Measurements from ENCODE around the gene SOX9. TPM values are rescaled to one million over a fixed set of nuclear protein-coding genes. Genes with fewer than 3 reads are reported as not detected.

The SOX9 gene
- total RNA-seq, 1 experiment from 2014 or later, result 0.38 TPM

DNA sequence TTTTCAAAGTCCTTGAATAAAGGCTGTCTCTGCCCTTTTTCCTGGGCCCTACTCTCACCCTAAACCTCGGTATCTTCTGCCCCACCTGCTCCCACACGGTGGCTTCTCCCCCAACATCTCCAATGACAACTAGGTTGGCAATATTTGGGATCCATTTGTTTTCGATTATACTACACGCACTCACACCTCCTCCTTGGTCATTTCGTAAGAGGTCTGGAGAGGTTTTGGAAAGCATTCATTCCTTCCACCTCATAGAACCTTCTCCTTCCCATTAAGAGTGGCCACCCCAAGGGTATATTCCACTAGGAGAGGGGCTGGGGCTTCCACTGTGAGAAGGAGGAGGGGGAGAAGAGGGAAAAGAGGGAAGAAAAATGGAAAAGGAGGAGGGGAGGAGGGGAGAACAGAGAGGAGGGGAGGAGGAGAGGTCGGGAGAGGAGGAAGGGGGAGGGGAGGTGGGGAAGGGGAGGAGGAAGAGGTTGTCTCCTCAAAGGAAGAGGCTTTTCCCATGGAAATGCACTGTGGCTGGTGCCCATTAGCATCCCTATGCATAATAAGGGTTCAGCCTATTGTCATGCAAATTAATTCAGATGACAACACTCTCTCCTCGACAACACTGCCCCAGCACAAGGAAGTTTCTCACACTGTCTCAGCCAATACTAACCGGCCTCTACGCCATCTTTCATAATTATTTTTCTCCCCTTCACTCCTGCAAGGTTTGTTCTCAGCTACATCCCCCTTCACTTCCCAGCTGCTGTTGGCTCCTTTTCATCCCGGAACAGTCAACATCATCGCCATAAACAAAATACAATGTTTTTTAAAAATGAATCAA, 30.0 kb downstream of the SOX9 start:
- H3K36me3 ChIP-seq (replicated peaks; ENCODE audit: control insufficient read depth, insufficient read depth, low read length), result no peaks in the 10 kb centered on the region
- H3K4me3 ChIP-seq (ENCODE audit: insufficient read depth, low read depth, low read length), result no peak overlapping the region
- no peaks in the 10 kb centered on the region for H3K27me3 ChIP-seq (ENCODE audit: control insufficient read depth, insufficient read depth, low read length)
- DNase-seq, result peak; percentile 83

GRCh38 chr17:72151565-72152386, 31.0 kb downstream of the SOX9 start:
- H3K27me3 ChIP-seq (ENCODE audit: control insufficient read depth, insufficient read depth, low read length), result no peaks in the 10 kb centered on the region
- no peak overlapping the region for H3K4me3 ChIP-seq (ENCODE audit: insufficient read depth, low read depth, low read length)
- no peaks in the 10 kb centered on the region for H3K36me3 ChIP-seq (replicated peaks; ENCODE audit: control insufficient read depth, insufficient read depth, low read length)
- DNase-seq, result peak; percentile 38

GRCh38 chr17:72152387-72152929, 31.6 kb downstream of the SOX9 start:
- Histone ChIP-seq H3K36me3 (replicated peaks; ENCODE audit: control insufficient read depth, insufficient read depth, low read length) (no peaks in the 10 kb centered on the region), H3K27me3 (ENCODE audit: control insufficient read depth, insufficient read depth, low read length) (no peaks in the 10 kb centered on the region), H3K4me3 (ENCODE audit: insufficient read depth, low read depth, low read length) (no peak overlapping the region)
- no peak for DNase-seq

- no peak overlapping the region for H3K4me3 ChIP-seq (ENCODE audit: insufficient read depth, low read depth, low read length)
- no peaks in the 10 kb centered on the region for H3K27me3 ChIP-seq (ENCODE audit: control insufficient read depth, insufficient read depth, low read length)
- no peaks in the 10 kb centered on the region for H3K36me3 ChIP-seq (replicated peaks; ENCODE audit: control insufficient read depth, insufficient read depth, low read length)
- no peak for DNase-seq
Measured at GRCh38 chr17:72158895-72159885, 38.4 kb downstream of the SOX9 start.

DNA sequence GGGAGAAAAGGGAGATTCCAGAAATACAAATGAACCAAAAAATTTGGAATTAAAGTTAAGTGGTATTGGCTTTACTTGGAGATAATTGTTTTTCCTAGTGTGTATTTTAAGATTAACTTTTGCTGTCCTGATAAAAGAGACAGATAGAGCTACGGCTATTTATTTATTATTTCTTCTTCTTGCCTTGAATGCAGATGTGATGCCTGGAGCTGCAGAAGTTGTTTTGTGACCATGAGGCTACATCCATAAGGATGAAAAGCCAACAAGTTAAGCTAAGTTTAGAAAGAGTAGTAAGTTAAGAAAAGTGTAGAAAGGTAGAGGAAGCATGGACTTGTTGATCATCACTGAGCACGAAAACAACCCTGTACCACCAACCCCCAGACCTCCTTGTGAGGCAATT, 41.7 kb downstream of the SOX9 start:
- DNase-seq, result no peak
- Histone ChIP-seq H3K4me3 (ENCODE audit: insufficient read depth, low read depth, low read length) (no peak overlapping the region), H3K36me3 (replicated peaks; ENCODE audit: control insufficient read depth, insufficient read depth, low read length) (no peaks in the 10 kb centered on the region), H3K27me3 (ENCODE audit: control insufficient read depth, insufficient read depth, low read length) (no peaks in the 10 kb centered on the region)

GRCh38 chr17:72163474-72163873, 42.7 kb downstream of the SOX9 start:
- no peak for DNase-seq
- no peaks in the 10 kb centered on the region for H3K27me3 ChIP-seq (ENCODE audit: control insufficient read depth, insufficient read depth, low read length)
- H3K4me3 ChIP-seq (ENCODE audit: insufficient read depth, low read depth, low read length), result no peak overlapping the region
- no peaks in the 10 kb centered on the region for H3K36me3 ChIP-seq (replicated peaks; ENCODE audit: control insufficient read depth, insufficient read depth, low read length)

DNA sequence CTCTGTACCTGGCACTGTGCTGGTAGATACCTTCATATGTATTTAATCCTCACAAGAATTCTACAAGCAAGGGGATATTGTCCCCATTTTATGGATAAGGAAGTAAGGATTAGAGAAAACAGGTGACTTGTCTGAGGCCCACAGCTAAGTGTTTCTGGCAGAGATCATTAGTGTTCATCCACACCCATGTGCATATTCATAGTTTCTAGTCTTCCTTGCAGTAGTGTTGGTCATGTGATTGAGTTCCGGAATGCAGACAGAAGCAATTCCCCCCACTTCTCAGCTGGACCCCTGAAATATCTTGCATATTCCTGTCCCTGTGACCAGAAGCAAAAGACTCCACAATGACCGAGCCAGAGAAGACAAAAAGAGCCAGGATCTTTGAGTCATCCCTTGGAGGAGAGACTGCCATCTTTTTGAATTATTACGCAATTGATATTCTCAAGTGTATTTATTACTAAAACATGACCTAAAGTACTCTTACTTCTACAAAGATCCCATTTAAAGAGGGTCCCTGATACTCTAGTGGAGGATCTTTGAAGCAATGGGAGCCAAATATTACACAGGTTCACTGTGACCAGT, 43.4 kb downstream of the SOX9 start:
- Histone ChIP-seq H3K27me3 (ENCODE audit: control insufficient read depth, insufficient read depth, low read length) (no peaks in the 10 kb centered on the region; the same call in 1 of the 2 replicates), H3K36me3 (replicated peaks; ENCODE audit: control insufficient read depth, insufficient read depth, low read length) (no peaks in the 10 kb centered on the region), H3K4me3 (ENCODE audit: insufficient read depth, low read depth, low read length) (no peak overlapping the region)
- DNase-seq, result no peak

GRCh38 chr17:72165192-72165866, 44.5 kb downstream of the SOX9 start:
- no peaks in the 10 kb centered on the region; the same call in 1 of the 2 replicates for H3K27me3 ChIP-seq (ENCODE audit: control insufficient read depth, insufficient read depth, low read length)
- no peaks in the 10 kb centered on the region for H3K36me3 ChIP-seq (replicated peaks; ENCODE audit: control insufficient read depth, insufficient read depth, low read length)
- DNase-seq, result peak; percentile 29
- no peak overlapping the region for H3K4me3 ChIP-seq (ENCODE audit: insufficient read depth, low read depth, low read length)

GRCh38 chr17:72165867-72166439, 45.1 kb downstream of the SOX9 start:
- H3K27me3 ChIP-seq (ENCODE audit: control insufficient read depth, insufficient read depth, low read length), result no peaks in the 10 kb centered on the region; the same call in 1 of the 2 replicates
- H3K4me3 ChIP-seq (ENCODE audit: insufficient read depth, low read depth, low read length), result no peak overlapping the region
- DNase-seq, result no peak
- no peaks in the 10 kb centered on the region for H3K36me3 ChIP-seq (replicated peaks; ENCODE audit: control insufficient read depth, insufficient read depth, low read length)

DNA sequence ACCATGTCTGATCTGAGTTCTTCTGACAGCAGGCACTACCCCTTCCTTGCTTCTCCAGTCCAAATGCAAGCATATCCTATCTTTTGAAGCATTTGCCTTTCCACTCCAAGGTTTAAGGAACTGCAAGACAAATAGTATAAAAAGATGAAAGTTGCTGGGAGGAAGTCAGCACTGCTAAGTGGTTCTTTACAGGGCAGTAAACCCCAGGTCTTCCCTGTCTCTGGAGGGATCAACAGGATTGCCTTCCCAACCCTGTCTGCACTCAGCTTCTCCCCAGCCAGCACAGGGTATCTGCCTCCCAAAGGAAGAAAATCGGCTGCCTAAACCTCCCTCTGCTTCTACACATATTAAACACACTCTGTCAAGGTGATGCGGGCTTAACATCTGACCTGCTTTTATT, 46.8 kb downstream of the SOX9 start:
- DNase-seq, result no peak
- Histone ChIP-seq H3K4me3 (ENCODE audit: insufficient read depth, low read depth, low read length) (no peak overlapping the region), H3K36me3 (replicated peaks; ENCODE audit: control insufficient read depth, insufficient read depth, low read length) (no peaks in the 10 kb centered on the region), H3K27me3 (ENCODE audit: control insufficient read depth, insufficient read depth, low read length) (no peaks in the 10 kb centered on the region; the same call in 1 of the 2 replicates)

DNA sequence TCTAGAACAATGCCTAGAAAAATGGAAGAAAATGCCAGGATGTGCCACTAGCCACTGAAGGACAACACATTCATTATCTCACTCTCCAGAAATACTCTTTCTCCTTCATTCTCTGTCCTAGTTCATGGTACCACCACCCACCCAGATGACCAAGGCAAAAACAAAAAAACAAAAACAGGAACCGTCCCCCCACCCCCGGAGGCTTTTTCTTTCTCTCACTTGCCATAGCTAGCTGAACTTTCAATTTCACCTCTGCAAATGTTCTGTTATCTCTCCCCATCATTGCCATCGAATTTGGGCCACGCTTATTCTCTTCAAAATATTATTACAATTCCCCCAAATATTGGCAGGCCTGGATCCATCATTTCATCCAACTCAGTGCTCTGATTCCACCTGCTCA, 49.0 kb downstream of the SOX9 start:
- no peaks in the 10 kb centered on the region; the same call in 1 of the 2 replicates for H3K27me3 ChIP-seq (ENCODE audit: control insufficient read depth, insufficient read depth, low read length)
- H3K36me3 ChIP-seq (replicated peaks; ENCODE audit: control insufficient read depth, insufficient read depth, low read length), result no peaks in the 10 kb centered on the region
- H3K4me3 ChIP-seq (ENCODE audit: insufficient read depth, low read depth, low read length), result no peak overlapping the region
- no peak for DNase-seq

GRCh38 chr17:72171703-72172667, 51.2 kb downstream of the SOX9 start:
- H3K4me3 ChIP-seq (ENCODE audit: insufficient read depth, low read depth, low read length), result no peak overlapping the region
- H3K27me3 ChIP-seq (ENCODE audit: control insufficient read depth, insufficient read depth, low read length), result no peaks in the 10 kb centered on the region; the same call in 1 of the 2 replicates
- no peaks in the 10 kb centered on the region for H3K36me3 ChIP-seq (replicated peaks; ENCODE audit: control insufficient read depth, insufficient read depth, low read length)
- DNase-seq, result no peak

Data from H7 (cell line).